Endodermal cell (in vitro differentiated cells): Measurements from ENCODE around the gene OTULIN. TPM values are rescaled to one million over a fixed set of nuclear protein-coding genes. Genes with fewer than 3 reads are reported as not detected.

Source experiments
- DNase-seq: peaks from one replicate; pipeline ENCODE4 v3.0.0-alpha.2; 2017
- H3K27ac ChIP-seq: 2 replicates; pipeline ENCODE4 v1.5.1; 2013; ENCODE audit warnings: mild to moderate bottlenecking, low read depth, low read length, moderate library complexity
- H3K27me3 ChIP-seq: 2 replicates; pipeline ENCODE4 v1.6.1; 2013; ENCODE audit warnings: mild to moderate bottlenecking, low read length, moderate library complexity; ENCODE audit not compliant: insufficient read depth, control insufficient read depth, poor library complexity, severe bottlenecking
- H3K36me3 ChIP-seq: 2 replicates; pipeline ENCODE4 v1.7.0; 2013; ENCODE audit warnings: mild to moderate bottlenecking, low read length, moderate library complexity; ENCODE audit not compliant: control insufficient read depth, insufficient read depth
- H3K4me1 ChIP-seq: one replicate; pipeline ENCODE4 v1.7.0; 2013; ENCODE audit warnings: low read length; ENCODE audit not compliant: control insufficient read depth, insufficient read depth
- H3K4me3 ChIP-seq: 2 replicates; pipeline ENCODE4 v1.5.1; 2013; ENCODE audit warnings: mild to moderate bottlenecking, low read length, moderate library complexity
- H3K9ac ChIP-seq: 2 replicates; pipeline ENCODE4 v1.6.1; 2013; ENCODE audit warnings: mild to moderate bottlenecking, low read length, moderate library complexity; ENCODE audit not compliant: poor library complexity, severe bottlenecking; ENCODE audit errors: extremely low read depth
- H3K9me3 ChIP-seq: 2 replicates; pipeline ENCODE4 v1.6.1; 2013; ENCODE audit warnings: mild to moderate bottlenecking, low read length, moderate library complexity; ENCODE audit not compliant: control insufficient read depth
- H3K27ac Mint-ChIP-seq: 2 replicates; pipeline ENCODE4 v1.8.0; 2020; ENCODE audit warnings: mixed read lengths
- H3K27me3 Mint-ChIP-seq: 2 replicates; pipeline ENCODE4 v1.8.0; 2021; ENCODE audit warnings: mild to moderate bottlenecking, mixed read lengths; ENCODE audit not compliant: insufficient read depth
- H3K36me3 Mint-ChIP-seq: 2 replicates; pipeline ENCODE4 v1.8.0; 2020; ENCODE audit warnings: low read depth, mixed read lengths
- H3K4me1 Mint-ChIP-seq: 2 replicates; pipeline ENCODE4 v1.8.0; 2020; ENCODE audit warnings: mixed read lengths
- H3K4me3 Mint-ChIP-seq: 2 replicates; pipeline ENCODE4 v1.8.0; 2020; ENCODE audit warnings: mild to moderate bottlenecking, moderate library complexity, mixed read lengths
- H3K9me3 Mint-ChIP-seq: 2 replicates; pipeline ENCODE4 v1.8.0; 2020; ENCODE audit warnings: mild to moderate bottlenecking, mixed read lengths
- WGBS, 2 experiments: methylation state at CpG; one replicate each; pipeline versions ENCODE4 v1.1.5 to v1.1.7; 2013; ENCODE audit warnings: missing lambda C conversion rate in 2 of 2, mixed read lengths in 1 of 2; ENCODE audit not compliant: insufficient coverage in 1 of 2, insufficient read length in 1 of 2; 5-methylcytosine and 5-hydroxymethylcytosine counted together
- total RNA-seq, 2 donors: library from RNA; stranded (reverse); fragmentation: NEBNext Ultra II Directional in 1 of 2; extraction: Animal tissue kit (Norgen Biotek cat#: 25700) in 1 of 2; gene quantifications; 2 replicates in 1 of 2; 3 replicates in 1 of 2; pipeline ENCODE4 v1.2.1, GENCODE V29; 2021
- TF ChIP-seq, protein P1 (sequence below): fragments of 200-600 bp; sonication (generic); conservative IDR thresholded peaks from 2 replicates; pipeline ENCODE4 v1.5.0; 2021; ENCODE audit warnings: antibody characterized with exemption, mild to moderate bottlenecking

OTULIN gene
- total RNA-seq, 2 donors from 2014 or later = 36.4 to 43.2 TPM

DNA sequence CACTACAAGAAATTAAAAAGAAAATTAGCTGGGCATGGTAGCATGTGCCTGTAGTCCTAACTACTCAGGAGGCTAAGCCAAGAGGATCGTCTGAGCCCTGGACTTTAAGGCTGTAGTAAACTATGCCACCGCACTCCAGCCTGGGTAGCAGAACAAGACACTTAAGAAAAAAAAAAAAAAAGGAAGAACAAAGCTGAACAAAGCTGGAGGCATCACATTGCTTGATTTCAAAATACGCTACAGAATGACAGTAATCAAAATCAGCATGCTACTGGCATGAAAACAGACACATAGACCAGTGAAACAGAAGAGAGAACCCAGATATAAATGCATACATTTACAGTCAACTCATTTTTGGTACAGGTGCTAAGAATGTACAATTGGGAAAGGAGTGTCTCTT lies 14.5 kb upstream of the OTULIN start:
- H3K9me3 Mint-ChIP-seq = no peaks in the 10 kb centered on the region
- Histone ChIP-seq H3K4me3 (no peak overlapping the region), H3K9me3 (no peaks in the 10 kb centered on the region), H3K36me3 (no peaks in the 10 kb centered on the region), H3K9ac (no peak overlapping the region), H3K27me3 (peaks cover 6% of the 10 kb centered on the region), H3K4me1 (no peaks in the 10 kb centered on the region), H3K27ac (no peak overlapping the region)
- no peaks in the 10 kb centered on the region for H3K27me3 Mint-ChIP-seq
- H3K4me1 Mint-ChIP-seq = no peaks in the 10 kb centered on the region
- no peaks in the 10 kb centered on the region for H3K36me3 Mint-ChIP-seq
- no peak overlapping the region for H3K27ac Mint-ChIP-seq
- WGBS, 2 experiments = 71 to 77% methylated on average over 1 to 3 of the region's 3 CpGs
- TF ChIP-seq, protein P1, sequence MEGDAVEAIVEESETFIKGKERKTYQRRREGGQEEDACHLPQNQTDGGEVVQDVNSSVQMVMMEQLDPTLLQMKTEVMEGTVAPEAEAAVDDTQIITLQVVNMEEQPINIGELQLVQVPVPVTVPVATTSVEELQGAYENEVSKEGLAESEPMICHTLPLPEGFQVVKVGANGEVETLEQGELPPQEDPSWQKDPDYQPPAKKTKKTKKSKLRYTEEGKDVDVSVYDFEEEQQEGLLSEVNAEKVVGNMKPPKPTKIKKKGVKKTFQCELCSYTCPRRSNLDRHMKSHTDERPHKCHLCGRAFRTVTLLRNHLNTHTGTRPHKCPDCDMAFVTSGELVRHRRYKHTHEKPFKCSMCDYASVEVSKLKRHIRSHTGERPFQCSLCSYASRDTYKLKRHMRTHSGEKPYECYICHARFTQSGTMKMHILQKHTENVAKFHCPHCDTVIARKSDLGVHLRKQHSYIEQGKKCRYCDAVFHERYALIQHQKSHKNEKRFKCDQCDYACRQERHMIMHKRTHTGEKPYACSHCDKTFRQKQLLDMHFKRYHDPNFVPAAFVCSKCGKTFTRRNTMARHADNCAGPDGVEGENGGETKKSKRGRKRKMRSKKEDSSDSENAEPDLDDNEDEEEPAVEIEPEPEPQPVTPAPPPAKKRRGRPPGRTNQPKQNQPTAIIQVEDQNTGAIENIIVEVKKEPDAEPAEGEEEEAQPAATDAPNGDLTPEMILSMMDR = no peak
- no peak overlapping the region for H3K4me3 Mint-ChIP-seq
- DNase-seq = no peak

DNA sequence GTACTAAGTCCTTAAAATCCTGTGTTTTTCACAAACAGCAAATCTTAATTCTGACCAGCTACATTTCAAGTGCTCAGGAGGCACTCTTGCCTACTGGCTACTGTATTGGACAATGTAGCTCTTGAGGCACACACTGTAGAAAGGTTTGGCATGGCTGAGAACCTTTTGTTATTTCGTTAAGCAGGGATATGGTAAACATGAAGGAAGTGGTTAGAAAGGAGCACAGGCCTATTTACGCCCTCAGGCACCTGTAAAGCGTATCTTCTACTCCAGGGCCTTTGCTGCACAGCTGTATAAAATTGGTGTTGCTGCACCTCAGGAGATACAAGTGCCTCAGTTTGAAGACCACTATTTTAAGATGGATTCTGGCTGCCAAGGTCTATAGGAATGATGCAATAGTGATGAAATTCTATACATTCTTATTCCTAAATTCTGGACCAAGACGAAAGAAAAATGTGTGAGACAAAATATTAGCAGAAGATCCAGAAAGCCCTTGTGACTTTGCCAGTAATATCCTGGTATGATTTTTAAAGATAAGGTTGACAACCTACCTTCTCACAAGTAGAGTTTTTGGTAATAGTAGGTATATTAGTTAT lies 9.3 kb upstream of the OTULIN start:
- H3K9ac ChIP-seq = no peak overlapping the region
- Mint-ChIP-seq H3K9me3 (no peaks in the 10 kb centered on the region), H3K36me3 (no peaks in the 10 kb centered on the region), H3K4me3 (no peak overlapping the region), H3K4me1 (no peaks in the 10 kb centered on the region), H3K27me3 (no peaks in the 10 kb centered on the region), H3K27ac (no peak overlapping the region)
- TF ChIP-seq, protein P1 = no peak
- WGBS, 2 experiments = 56 to 90% methylated on average over 3 to 4 of the region's 4 CpGs
- no peak for DNase-seq
- no peak overlapping the region for H3K27ac ChIP-seq
- H3K9me3 ChIP-seq = no peaks in the 10 kb centered on the region
- H3K4me1 ChIP-seq = no peaks in the 10 kb centered on the region
- H3K36me3 ChIP-seq = no peaks in the 10 kb centered on the region
- peaks cover 6% of the 10 kb centered on the region for H3K27me3 ChIP-seq
- no peak overlapping the region for H3K4me3 ChIP-seq

DNA sequence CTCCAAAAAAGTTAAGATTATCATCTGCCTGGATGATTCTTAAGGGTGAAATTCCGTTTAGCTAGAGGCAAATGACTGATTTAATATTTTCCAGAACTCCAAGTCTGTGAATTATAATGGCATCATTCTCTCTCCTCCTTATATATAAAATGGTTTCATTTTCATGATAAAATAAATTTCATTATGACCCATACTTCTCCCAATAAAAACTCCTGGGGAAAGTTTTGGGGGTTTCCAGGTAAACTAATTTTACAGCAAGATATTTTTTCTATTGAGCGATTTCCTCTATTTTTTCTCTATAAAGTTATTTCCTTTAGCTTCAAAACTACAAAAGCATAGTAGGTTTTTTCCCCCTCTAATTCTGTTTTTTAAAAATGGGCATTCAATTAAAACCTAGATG lies 7.6 kb upstream of the OTULIN start:
- TF ChIP-seq, protein P1 = no peak
- no peaks in the 10 kb centered on the region for H3K27me3 Mint-ChIP-seq

More for the DNA sequence above, 7.6 kb upstream of the OTULIN start:
- Mint-ChIP-seq H3K4me3 (no peak overlapping the region), H3K4me1 (no peaks in the 10 kb centered on the region), H3K36me3 (no peaks in the 10 kb centered on the region), H3K9me3 (no peaks in the 10 kb centered on the region), H3K27ac (no peak overlapping the region)
- H3K9ac ChIP-seq = no peak overlapping the region
- no peak overlapping the region for H3K4me3 ChIP-seq
- no peak for DNase-seq
- no peaks in the 10 kb centered on the region for H3K4me1 ChIP-seq
- H3K27me3 ChIP-seq = peaks cover 6% of the 10 kb centered on the region
- no peaks in the 10 kb centered on the region for H3K36me3 ChIP-seq
- no peaks in the 10 kb centered on the region for H3K9me3 ChIP-seq
- 46% methylated on average over 2 of the region's 2 CpGs; no CpG with 5 or more reads in 1 of the 2 experiments for WGBS, 2 experiments
- H3K27ac ChIP-seq = no peak overlapping the region
